Inferior parietal cortex (tissue), 1 donor: Measurements from ENCODE around the gene SLC25A38.

Experiments
- DNase-seq: peaks from one replicate; pipeline ENCODE4 v3.0.0-alpha.2; 2016; ENCODE audit errors: extremely low spot score

SLC25A38 gene

GRCh38 chr3:39433642-39434041, 50.5 kb downstream of the SLC25A38 start:
- no peak for DNase-seq

- DNase-seq = no peak
Measured at GRCh38 chr3:39434574-39434973, 51.4 kb downstream of the SLC25A38 start.

DNA sequence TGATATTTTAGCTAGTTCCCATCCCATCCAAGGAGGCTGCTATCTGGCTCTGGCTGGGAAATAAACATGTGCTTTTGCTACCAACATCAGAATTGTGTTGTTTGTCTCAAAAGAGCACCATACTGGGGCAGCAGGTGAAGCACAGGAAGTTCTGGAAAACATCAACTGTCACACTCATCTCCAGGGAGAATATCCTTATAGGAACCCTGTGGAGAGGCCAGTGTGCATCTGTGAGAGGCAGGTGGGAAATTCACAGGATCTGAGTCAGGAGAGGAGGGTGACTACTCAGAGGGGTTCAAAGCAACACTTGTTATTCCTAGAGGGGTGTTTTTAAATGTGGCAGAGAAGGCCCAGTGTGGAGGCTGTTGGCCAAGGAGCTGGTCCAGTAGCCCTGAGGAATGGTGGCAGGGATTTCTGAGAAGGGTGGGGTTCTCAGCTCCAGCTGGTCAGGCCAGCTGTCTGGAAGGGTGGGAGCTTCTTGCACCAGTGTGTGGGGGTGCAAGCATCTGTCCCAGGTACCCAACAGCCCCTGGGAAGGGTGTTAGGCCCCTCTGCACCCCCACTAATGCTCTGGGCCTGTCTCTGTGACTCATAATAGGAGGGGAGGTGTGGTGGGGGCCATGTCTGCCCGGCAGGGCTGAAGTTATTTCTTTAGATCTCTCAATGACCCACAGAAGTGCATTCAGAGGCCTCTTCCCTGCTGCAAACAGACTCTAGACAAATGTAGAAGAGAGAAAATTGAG, 52.0 kb downstream of the SLC25A38 start:
- no peak for DNase-seq

DNA sequence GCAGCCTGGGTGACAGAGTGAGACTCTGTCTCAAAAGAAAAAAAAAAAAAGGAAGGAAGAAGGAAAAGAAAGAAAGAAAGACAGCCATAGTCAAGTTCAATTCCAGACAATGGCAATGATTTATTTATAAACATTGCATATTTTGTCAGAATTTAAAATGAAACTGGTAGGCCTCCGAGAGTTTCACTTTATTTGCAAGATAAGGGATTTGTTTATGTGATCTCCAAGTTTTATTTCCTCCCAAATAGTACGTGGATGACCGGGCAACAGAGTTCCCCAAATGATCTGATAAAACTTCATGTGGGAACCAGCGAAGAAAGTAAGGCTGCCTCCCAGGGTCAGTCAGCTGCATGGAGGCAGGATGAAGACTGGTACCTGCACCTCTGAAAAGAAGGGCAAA, 55.7 kb downstream of the SLC25A38 start:
- DNase-seq = no peak

DNA sequence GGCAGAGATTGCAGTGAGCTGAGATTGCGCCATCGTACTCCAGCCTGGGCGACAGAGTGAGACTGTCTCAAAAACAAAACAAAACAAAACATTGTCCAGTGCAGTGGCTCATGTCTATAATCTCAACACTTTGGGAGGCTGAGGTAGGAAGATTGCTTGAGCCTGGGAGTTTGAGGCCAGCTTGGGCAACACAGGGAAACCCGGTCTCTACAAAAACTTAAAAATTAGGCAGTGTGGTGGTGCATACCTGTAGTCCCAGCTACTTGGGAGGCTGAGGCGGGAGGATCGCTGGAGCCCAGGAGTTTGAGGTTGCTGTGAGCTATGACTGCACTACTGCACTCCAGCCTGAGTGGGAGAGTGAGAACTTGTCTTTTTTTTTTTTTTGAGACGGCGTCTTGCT, 57.1 kb downstream of the SLC25A38 start:
- DNase-seq = no peak

DNA sequence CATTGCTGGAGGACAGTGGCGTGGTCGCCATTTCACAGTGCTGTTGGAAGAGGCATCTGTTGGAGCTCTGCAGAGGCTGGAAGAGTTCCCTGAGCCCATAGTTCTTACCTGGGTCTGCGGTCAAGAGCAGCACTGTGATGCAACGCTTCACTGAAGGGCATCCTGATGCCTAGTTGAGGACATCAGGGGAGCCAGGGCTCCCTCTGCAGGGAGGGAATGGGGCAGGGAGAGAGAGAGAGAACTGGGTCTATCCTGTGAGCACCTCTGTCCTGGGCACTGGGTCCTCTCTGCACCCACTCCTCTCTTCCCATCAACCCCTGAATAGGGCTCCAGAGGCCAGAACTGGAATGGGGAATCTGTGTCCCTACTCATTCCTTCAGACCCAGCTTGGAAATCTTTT, 60.4 kb downstream of the SLC25A38 start:
- no peak for DNase-seq

DNA sequence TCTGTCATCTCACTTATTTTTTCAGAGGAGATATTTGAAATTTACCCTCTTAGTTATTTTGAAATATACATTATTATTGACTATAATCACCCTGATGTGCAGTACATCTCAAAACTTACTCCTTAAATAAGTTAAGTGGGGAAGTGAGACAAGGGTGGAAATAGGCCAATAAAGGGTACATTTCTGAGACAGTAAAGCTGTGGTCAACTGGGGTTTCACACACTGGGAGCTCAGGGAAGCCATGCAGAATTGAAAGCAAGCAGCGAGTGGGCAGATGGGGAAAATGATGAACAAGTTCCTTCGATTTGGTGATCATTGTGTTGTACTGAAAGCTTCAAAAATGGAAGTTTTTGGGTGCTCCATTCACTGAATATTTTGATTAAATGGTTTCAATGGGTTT, 62.8 kb downstream of the SLC25A38 start:
- no peak for DNase-seq

GRCh38 chr3:39446444-39446843, 63.3 kb downstream of the SLC25A38 start:
- no peak for DNase-seq
